Liver (tissue), 9 donors: Measurements from ENCODE around the gene ATP10A. TPM values are rescaled to one million over a fixed set of nuclear protein-coding genes. Genes with fewer than 3 reads are reported as not detected.

ENCODE experiments used
- DNase-seq: peaks from one replicate; pipeline ENCODE4 v3.0.0-alpha.2; 2017; ENCODE audit warnings: low spot score
- H3K27ac ChIP-seq, 2 donors: one replicate each; pipeline ENCODE4 v1.7.0; 2013; ENCODE audit warnings: inconsistent platforms in 2 of 2, low read length in 2 of 2, control low read depth in 1 of 2, low read depth in 1 of 2, mild to moderate bottlenecking in 1 of 2
- H3K27me3 ChIP-seq, 4 donors: one replicate each; pipeline versions ENCODE4 v1.6.1 to v1.7.0; 2013; ENCODE audit warnings: low read length in 3 of 4, inconsistent platforms in 1 of 4, mild to moderate bottlenecking in 1 of 4, moderate library complexity in 1 of 4; ENCODE audit not compliant: control insufficient read depth in 4 of 4, insufficient read depth in 4 of 4
- H3K36me3 ChIP-seq, 4 donors: one replicate each; pipeline versions ENCODE4 v1.6.1 to v1.7.0; 2013; ENCODE audit warnings: low read length in 3 of 4, mild to moderate bottlenecking in 3 of 4, low read depth in 1 of 4, moderate library complexity in 1 of 4; ENCODE audit not compliant: control insufficient read depth in 4 of 4, insufficient read depth in 3 of 4
- H3K4me1 ChIP-seq, 4 donors: one replicate each; pipeline versions ENCODE4 v1.6.1 to v1.7.0; 2013; ENCODE audit warnings: low read length in 3 of 4, mild to moderate bottlenecking in 3 of 4, moderate library complexity in 1 of 4; ENCODE audit not compliant: control insufficient read depth in 4 of 4, insufficient read depth in 4 of 4
- H3K4me3 ChIP-seq, 3 donors: one replicate each; pipeline versions ENCODE4 v1.6.1 to v1.7.0; 2013; ENCODE audit warnings: low read length in 3 of 3, control low read depth in 1 of 3, low read depth in 1 of 3, mild to moderate bottlenecking in 1 of 3
- H3K9ac ChIP-seq, 2 donors: one replicate each; pipeline ENCODE4 v1.7.0; 2013; ENCODE audit warnings: low read length in 2 of 2, mild to moderate bottlenecking in 2 of 2, moderate library complexity in 2 of 2, control low read depth in 1 of 2, low read depth in 1 of 2
- H3K9me3 ChIP-seq, 4 donors: one replicate each; pipeline versions ENCODE4 v1.6.1 to v1.7.0; 2013; ENCODE audit warnings: low read length in 3 of 4; ENCODE audit not compliant: control insufficient read depth in 4 of 4
- ATF3 ChIP-seq: IDR thresholded peaks from 2 replicates; pipeline ENCODE4 v1.6.1; 2016; ENCODE audit warnings: antibody characterized with exemption
- CTCF ChIP-seq: fragments of 150-350 bp; IDR thresholded peaks from 2 replicates; pipeline ENCODE4 v1.5.1; 2017; ENCODE audit warnings: improper control_type of control experiment, low read depth, low read length; ENCODE audit not compliant: missing input control
- EGR1 ChIP-seq, 2 donors: IDR thresholded peaks; 2 replicates each; pipeline ENCODE4 v1.6.1; 2016 to 2018; ENCODE audit warnings: antibody characterized with exemption in 2 of 2, low read depth in 2 of 2
- FOXA1 ChIP-seq: IDR thresholded peaks from 2 replicates; pipeline ENCODE4 v1.6.1; 2016; ENCODE audit warnings: antibody characterized with exemption
- FOXA2 ChIP-seq: IDR thresholded peaks from 2 replicates; pipeline ENCODE4 v1.6.1; 2016; ENCODE audit warnings: antibody characterized with exemption
- GABPA ChIP-seq, 2 donors: IDR thresholded peaks in 1 of 2; conservative IDR thresholded peaks in 1 of 2; 2 replicates each; pipeline ENCODE4 v1.6.1; 2016; ENCODE audit warnings: antibody characterized with exemption in 2 of 2, mild to moderate bottlenecking in 1 of 2, moderate library complexity in 1 of 2
- HNF4A ChIP-seq, 2 donors: conservative IDR thresholded peaks; 2 replicates each; pipeline ENCODE4 v1.6.1; 2016; ENCODE audit warnings: antibody characterized with exemption in 2 of 2, mild to moderate bottlenecking in 2 of 2
- HNF4G ChIP-seq: IDR thresholded peaks from 2 replicates; pipeline ENCODE4 v1.6.1; 2016; ENCODE audit warnings: antibody characterized with exemption
- NR2F2 ChIP-seq: IDR thresholded peaks from 2 replicates; pipeline ENCODE4 v1.6.1; 2016; ENCODE audit warnings: antibody characterized with exemption
- RAD21 ChIP-seq, 2 donors: IDR thresholded peaks; 2 replicates each; pipeline ENCODE4 v1.6.1; 2016; ENCODE audit warnings: antibody characterized with exemption in 2 of 2, mild to moderate bottlenecking in 2 of 2
- RXRA ChIP-seq, 2 donors: IDR thresholded peaks; 2 replicates each; pipeline ENCODE4 v1.6.1; 2017 to 2018; ENCODE audit warnings: antibody characterized with exemption in 2 of 2, mild to moderate bottlenecking in 1 of 2
- SP1 ChIP-seq: IDR thresholded peaks from 2 replicates; pipeline ENCODE4 v1.6.1; 2018; ENCODE audit warnings: antibody characterized with exemption, mild to moderate bottlenecking
- TAF1 ChIP-seq: conservative IDR thresholded peaks from 2 replicates; pipeline ENCODE4 v1.6.1; 2016; ENCODE audit warnings: antibody characterized with exemption, mild to moderate bottlenecking
- YY1 ChIP-seq: IDR thresholded peaks from 2 replicates; pipeline ENCODE4 v1.6.1; 2016; ENCODE audit warnings: antibody characterized with exemption, mild to moderate bottlenecking
- WGBS: extraction: QIAGEN DNeasy Blood & Tissue Kit; methylation state at CpG from one replicate; pipeline ENCODE4 v1.1.7; 2013; 5-methylcytosine and 5-hydroxymethylcytosine counted together
- polyA plus RNA-seq, 2 donors: library from polyadenylated mRNA; stranded (reverse) in 1 of 2; unstranded in 1 of 2; fragments of 200-250 nt in 1 of 2; fragments of >200 nt in 1 of 2; fragmentation: Nextera tagmentation in 1 of 2; extraction: Ambion mirVana in 1 of 2; gene quantifications; one replicate each; pipeline versions ENCODE4 v1.2.1 to v1.2.3, GENCODE V29; 2013 to 2015
- total RNA-seq, 2 donors: library from RNA; depleted of rRNA; stranded (reverse); fragments of >200 nt; gene quantifications; one replicate each; pipeline ENCODE4 v1.2.3, GENCODE V29; 2014
- TF ChIP-seq, protein P1 (sequence below): IDR thresholded peaks from 2 replicates; pipeline ENCODE4 v1.6.1; 2016; ENCODE audit warnings: antibody characterized with exemption
- TF ChIP-seq, protein P2 (sequence below): IDR thresholded peaks from 2 replicates; pipeline ENCODE4 v1.6.1; 2016; ENCODE audit warnings: antibody characterized with exemption
- donor health status: healthy.
- donor health status: healthy.
- donor health status: healthy.
- donor health status: healthy.
- donor health status: healthy.

Gene ATP10A
- total and polyA plus RNA-seq, 4 donors, result 0.22 to 1.8 (median 0.39) TPM

- Histone ChIP-seq H3K4me1 (no peaks in the 10 kb centered on the region), H3K9me3 (no peaks in the 10 kb centered on the region), H3K27ac (no peak overlapping the region), H3K9ac (no peak overlapping the region), H3K36me3 (no peaks in the 10 kb centered on the region), H3K27me3 (no peaks in the 10 kb centered on the region), H3K4me3 (no peak overlapping the region)
- 91% methylated on average over 7 of the region's 7 CpGs for WGBS
- TF ChIP-seq RXRA (IDR thresholded peaks at IDR 0.05), result no peak
- no peak for DNase-seq
Observed at GRCh38 chr15:25877681-25878080, 14.6 kb upstream of the ATP10A start.

DNA sequence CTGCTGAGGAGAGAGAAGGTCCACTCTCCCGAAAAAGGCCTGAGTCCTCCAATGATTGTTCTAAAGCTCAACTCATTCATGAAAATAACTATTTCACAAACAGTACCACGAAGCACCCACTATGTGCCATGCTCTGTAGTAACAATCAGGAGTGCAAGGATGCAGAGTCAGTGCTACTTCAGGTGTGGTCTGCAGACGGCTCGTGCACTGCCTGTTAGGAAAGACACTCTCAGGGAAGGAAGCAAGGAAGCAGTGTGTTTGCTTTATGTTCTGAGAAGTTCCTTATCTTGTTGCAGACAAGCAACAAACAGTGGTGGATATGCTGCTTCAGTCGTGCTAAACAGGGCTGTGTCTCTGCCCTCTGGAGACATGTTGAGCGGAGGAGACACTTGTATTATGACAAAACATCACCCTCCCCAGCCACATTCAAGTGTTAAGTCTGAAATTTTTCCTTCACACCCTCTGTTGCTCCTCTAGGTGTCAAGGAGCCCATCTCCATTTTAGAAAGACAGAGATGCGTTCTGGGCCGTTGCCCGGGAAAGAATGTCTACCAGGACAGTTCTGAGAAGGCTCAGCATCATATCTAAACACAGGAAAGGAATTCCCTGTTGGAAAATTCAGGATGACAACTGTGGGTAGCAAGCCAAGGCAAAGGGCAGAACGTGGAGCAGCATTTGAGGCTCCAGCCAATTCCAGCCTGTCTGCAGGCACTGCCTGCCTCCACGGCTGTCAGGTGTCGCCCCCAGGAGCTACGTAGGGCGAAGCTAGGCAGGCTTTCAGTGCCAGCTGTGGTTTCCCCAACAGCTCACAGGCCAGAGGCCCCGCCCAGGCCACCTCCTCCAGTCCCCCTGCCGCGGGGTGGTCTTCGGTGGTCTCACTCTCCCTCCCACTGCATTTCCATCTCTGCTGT is 13.4 kb upstream of the ATP10A start:
- Histone ChIP-seq H3K36me3 (no peaks in the 10 kb centered on the region), H3K27ac (no peak overlapping the region), H3K4me1 (no peaks in the 10 kb centered on the region), H3K27me3 (no peaks in the 10 kb centered on the region), H3K9me3 (no peaks in the 10 kb centered on the region), H3K4me3 (no peak overlapping the region), H3K9ac (no peak overlapping the region)
- TF ChIP-seq ATF3, result no peak
- no peak for DNase-seq
- 72% methylated on average over 18 of the region's 18 CpGs for WGBS

DNA sequence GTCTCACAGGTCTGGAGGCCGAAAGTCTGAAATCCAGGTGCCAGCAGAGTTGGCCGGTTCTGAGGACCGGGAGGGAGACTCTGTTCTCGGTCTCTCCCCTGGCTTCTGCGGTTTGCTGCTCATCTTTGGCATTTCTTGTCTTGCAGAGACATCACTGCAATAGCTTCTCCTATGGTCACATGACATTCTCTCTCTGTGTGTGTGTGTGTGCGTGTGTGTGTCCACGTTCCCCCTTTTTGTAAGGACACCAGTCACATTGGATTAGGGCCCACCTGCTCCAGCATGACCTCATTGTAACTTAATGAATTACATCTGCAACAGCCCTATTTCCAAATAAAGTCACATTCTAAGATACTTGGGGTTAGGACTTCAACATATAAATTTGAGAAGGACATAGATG is 12.4 kb upstream of the ATP10A start:
- DNase-seq, result no peak
- Histone ChIP-seq H3K9ac (no peak overlapping the region), H3K9me3 (no peaks in the 10 kb centered on the region), H3K27ac (no peak overlapping the region), H3K27me3 (no peaks in the 10 kb centered on the region), H3K36me3 (no peaks in the 10 kb centered on the region), H3K4me3 (no peak overlapping the region), H3K4me1 (no peaks in the 10 kb centered on the region)
- TF ChIP-seq GABPA (IDR thresholded peaks at IDR 0.05 in 1 of 2, conservative IDR thresholded peaks at IDR 0.05 in 1 of 2), result no peak
- TF ChIP-seq FOXA1, result no peak
- no peak for TF ChIP-seq NR2F2
- TF ChIP-seq HNF4G, result no peak
- TF ChIP-seq, protein P1, sequence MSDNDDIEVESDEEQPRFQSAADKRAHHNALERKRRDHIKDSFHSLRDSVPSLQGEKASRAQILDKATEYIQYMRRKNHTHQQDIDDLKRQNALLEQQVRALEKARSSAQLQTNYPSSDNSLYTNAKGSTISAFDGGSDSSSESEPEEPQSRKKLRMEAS, result no peak
- TF ChIP-seq CTCF, result no peak
- no peak for TF ChIP-seq FOXA2
- no peak for TF ChIP-seq ATF3
- WGBS, result 91% methylated on average over 7 of the region's 7 CpGs

GRCh38 chr15:25874379-25874778 is 11.3 kb upstream of the ATP10A start:
- Histone ChIP-seq H3K27me3 (no peaks in the 10 kb centered on the region), H3K4me3 (no peak overlapping the region), H3K36me3 (no peaks in the 10 kb centered on the region), H3K9me3 (no peaks in the 10 kb centered on the region), H3K4me1 (no peaks in the 10 kb centered on the region), H3K9ac (no peak overlapping the region), H3K27ac (no peak overlapping the region)
- no peak for DNase-seq
- no peak for TF ChIP-seq HNF4G
- TF ChIP-seq YY1, result no peak
- TF ChIP-seq SP1, result no peak
- no peak for TF ChIP-seq RAD21 (IDR thresholded peaks at IDR 0.05)
- TF ChIP-seq NR2F2, result no peak
- TF ChIP-seq RXRA (IDR thresholded peaks at IDR 0.05), result no peak
- no peak for TF ChIP-seq TAF1
- no peak for TF ChIP-seq GABPA (IDR thresholded peaks at IDR 0.05 in 1 of 2, conservative IDR thresholded peaks at IDR 0.05 in 1 of 2)
- no peak for TF ChIP-seq FOXA2
- TF ChIP-seq, protein P2, sequence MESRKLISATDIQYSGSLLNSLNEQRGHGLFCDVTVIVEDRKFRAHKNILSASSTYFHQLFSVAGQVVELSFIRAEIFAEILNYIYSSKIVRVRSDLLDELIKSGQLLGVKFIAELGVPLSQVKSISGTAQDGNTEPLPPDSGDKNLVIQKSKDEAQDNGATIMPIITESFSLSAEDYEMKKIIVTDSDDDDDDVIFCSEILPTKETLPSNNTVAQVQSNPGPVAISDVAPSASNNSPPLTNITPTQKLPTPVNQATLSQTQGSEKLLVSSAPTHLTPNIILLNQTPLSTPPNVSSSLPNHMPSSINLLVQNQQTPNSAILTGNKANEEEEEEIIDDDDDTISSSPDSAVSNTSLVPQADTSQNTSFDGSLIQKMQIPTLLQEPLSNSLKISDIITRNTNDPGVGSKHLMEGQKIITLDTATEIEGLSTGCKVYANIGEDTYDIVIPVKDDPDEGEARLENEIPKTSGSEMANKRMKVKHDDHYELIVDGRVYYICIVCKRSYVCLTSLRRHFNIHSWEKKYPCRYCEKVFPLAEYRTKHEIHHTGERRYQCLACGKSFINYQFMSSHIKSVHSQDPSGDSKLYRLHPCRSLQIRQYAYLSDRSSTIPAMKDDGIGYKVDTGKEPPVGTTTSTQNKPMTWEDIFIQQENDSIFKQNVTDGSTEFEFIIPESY, result no peak
- TF ChIP-seq FOXA1, result no peak
- TF ChIP-seq HNF4A (conservative IDR thresholded peaks at IDR 0.05), result no peak
- TF ChIP-seq EGR1 (IDR thresholded peaks at IDR 0.05; ENCODE audit: low read depth in 2 of 2), result no peak
- TF ChIP-seq ATF3, result no peak
